Tibial nerve (tissue), 4 donors: ENCODE results near the gene B3GALT6.

Experiments
- CTCF ChIP-seq, 5 experiments: fragments of 200-600 bp in 3 of 5; fragments of 450-650 bp in 2 of 5; sonication (generic) in 3 of 5; IDR thresholded peaks; one replicate each; pipeline ENCODE4 v1.5.1; 2016 to 2019; ENCODE audit warnings: antibody characterized with exemption in 5 of 5, mild to moderate bottlenecking in 3 of 5, moderate library complexity in 2 of 5
- EP300 ChIP-seq, 2 donors: sonication (generic); formaldehyde crosslinking; IDR thresholded peaks; one replicate each; pipeline ENCODE4 v1.6.1; 2017; ENCODE audit warnings: antibody characterized with exemption in 2 of 2, mild to moderate bottlenecking in 1 of 2
- POLR2A ChIP-seq, 2 donors: fragments of 450-650 bp; IDR thresholded peaks; one replicate each; pipeline ENCODE4 v1.6.1; 2017; ENCODE audit warnings: antibody characterized with exemption in 2 of 2, mild to moderate bottlenecking in 2 of 2, moderate library complexity in 2 of 2

- TF ChIP-seq POLR2A (IDR thresholded peaks at IDR 0.05) = no peak
- no peak for TF ChIP-seq CTCF (IDR thresholded peaks at IDR 0.05)
- no peak for TF ChIP-seq EP300 (IDR thresholded peaks at IDR 0.05)
These were observed 15.0 kb upstream of the B3GALT6 start for GRCh38 chr1:1216770-1217620.
